Left hindlimb (tissue), 1 donor: ENCODE measurements around the gene NUFIP1.
"Not testable (repeated sequence)": the region's sequence is repeated elsewhere in the genome, so short reads cannot be mapped to it uniquely, and the experiment has no call there.

Experiments
- DNase-seq: peaks from one replicate; pipeline ENCODE4 v3.0.0-alpha.2; 2018

NUFIP1 gene

DNA sequence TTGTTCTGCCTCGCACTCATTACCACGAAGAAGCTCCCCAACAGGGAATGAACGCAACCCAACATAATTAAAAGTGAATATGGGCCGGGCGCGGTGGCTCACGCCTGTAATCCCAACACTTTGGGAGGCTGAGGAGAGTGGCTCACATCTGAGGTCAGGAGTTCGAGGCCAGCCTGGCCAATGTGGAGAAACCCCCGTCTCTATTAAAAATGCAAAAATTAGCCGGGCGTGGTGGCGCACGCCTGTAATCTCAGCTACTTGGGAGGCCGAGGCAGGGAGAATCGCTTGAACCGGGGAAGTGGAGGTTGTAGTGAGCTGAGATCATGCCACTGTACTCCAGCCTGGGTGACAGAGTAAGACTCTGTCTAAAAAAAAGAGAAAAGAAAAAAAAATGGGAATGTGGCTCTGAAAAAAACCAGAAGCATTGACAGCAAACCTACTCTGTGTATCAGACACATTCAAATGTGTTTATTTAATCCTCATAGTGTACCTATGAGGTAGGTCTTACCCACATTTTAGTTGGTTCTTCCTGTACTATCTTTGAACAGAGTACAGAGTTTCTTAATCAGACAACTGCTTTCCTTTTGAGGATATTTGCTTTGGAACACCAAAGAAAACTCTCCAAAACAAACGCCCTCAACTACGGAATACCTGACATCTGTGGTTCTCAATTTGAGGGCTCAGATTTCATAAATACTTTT is 70.0 kb downstream of the NUFIP1 start:
- DNase-seq = no peak

DNA sequence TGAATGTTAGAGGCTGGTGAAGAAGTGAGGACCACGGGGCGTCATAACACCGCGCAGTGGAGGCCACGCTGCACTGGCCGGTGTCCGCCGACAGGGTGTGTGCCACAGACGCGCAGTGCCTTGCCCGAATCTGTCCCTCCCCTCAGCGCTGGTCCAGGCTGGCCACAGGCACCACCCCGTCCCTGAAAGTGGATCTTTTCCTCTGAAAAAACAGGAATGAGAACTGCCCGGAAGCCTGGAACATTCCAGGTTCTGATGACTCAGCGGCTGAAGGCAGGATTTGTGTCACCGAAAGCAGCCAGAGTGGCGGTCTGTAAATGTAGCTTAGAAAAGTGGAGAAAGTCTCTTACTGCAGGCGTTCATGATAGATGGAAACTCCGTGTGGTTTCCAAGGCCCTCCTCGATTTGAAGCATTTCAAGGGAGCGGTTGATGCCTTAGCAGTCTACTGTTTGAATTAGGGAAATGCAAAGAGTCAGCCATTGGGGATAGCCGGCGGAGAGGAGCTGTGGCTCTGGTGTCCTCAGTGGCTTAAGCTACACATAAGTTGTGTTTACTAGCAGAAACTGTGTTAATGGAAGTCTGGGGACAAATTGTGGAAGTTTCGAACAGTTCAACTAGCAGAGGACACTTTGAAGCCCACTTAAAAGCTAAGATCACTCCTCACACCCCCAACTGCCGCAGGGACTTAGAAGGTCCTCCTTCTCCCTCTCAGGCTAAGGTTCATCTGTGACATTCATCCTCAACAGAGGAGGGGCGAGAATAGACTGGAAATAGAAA is 70.8 kb downstream of the NUFIP1 start:
- DNase-seq = peak; percentile 95

DNA sequence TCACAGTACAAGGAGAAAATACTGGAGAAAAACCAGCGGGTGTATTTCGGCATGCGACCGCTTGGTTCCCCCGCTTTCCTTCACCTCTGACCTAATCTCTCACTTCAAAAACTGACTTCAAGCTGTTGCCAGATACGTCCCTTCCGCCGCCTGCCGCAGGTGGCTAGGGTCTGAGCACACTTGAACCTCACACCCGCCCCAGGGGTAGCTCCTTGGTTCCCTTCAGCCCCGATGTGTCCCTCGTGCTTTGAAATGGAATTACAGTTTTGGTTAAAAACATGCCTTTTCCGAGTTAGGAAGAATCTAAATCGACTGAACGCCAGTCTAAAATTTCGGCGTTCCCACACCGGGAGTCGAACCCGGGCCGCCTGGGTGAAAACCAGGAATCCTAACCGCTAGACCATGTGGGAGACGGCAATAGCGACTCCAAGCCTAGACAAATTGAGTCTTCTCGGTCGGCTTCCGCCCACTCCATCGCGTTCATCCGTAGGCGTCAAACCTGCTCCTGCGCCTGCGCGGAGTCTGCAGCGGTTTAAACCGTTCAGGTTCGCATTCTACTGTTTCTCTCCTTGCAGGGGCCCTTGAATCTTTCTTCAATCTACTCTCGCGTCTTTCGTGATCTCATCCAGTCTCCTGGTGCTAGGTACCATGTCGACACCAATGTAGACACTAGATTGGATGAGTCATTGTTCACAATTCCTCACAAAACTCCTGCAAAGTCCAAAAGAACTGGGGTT is 71.5 kb downstream of the NUFIP1 start:
- DNase-seq = peak; percentile 98

DNA sequence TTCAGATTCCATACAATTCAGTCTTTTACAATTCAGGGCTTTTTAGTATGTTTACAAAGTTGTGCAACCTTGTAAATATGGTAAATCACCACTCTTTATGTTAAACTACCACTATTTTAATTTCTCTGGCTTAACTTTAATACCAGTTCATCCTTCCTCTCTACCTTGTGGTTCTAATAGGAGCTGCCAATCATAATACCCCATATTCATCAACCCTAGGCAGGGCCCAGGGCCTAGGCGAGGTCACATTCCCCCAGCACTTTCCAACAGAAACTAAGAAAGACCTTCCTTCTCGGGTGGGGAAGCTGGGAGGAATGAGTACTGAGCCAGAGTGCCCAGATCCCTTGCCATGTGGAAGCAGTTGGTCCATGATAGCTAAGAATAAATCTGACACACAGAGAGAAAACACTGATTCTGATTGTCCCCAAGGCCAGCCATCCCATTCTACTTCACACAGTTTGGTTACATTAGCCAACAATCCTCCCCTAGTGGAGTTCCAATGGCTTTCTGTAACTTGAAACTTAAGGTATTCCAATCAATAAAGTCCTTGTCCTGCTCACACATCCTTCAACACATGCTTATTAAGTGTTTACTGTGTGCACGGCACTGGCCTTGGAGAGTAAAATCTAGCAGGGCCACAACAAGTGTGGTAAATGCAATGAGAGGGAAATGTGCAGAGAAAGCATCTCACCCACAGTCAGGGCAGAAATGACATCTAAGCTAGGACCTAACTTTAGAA is 76.8 kb downstream of the NUFIP1 start:
- no peak for DNase-seq

DNA sequence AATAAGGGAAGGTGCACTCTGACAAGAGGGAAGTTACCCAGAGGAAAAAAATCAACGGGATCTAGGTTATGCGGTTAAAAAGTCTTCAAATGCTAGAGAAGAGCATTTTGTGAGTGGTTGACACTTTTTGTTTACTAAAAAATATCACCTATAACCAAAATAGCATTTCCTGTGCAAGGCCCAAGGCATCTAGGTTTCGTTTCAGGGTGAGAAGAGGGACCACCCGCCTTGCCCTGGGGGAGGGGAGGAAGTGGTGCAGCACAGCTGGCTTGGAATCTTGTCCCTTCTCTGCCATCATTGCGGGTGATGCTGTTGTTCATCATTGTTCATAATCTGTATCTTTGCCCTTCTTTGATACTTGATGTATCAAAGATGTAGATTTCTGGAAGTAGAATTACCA is 80.6 kb downstream of the NUFIP1 start:
- DNase-seq = no peak

DNA sequence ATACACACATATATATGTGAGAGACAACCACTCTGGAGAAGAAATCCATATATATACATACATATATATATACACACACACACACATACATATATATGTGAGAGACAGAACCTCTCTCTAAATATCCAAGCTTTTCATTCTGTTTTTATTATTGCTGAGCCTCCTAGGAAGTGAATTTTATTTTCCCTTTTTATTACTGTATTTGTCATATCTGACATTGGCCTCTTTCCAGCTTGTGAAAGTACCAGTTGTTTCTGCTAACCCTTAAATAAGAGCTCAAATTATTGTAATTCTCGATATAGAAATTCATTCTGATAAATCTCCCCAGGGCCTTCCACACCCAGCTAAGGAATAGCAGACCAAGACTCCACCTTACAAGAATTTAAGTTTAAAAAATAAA is 81.0 kb downstream of the NUFIP1 start:
- no peak for DNase-seq

DNA sequence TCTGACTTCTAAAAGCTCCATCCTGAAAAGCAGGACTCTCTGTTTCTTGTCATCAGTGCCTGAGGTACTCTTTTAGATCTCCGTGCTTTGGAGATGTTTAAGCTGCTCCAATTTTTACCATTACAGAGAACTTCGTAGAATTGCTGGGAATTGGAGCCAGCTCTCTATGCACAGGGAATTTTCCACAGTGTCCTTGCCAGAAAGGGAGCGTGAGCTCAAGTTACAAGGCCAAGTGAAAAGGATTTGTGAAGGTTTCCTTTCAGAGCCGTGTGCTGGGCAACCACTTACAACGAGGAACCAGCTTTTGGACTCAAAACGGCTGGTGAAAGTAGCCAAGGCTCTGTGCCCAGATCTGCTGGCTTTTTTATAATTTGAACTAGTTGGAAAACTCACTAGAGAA is 82.6 kb downstream of the NUFIP1 start:
- peak; percentile 87 for DNase-seq

DNA sequence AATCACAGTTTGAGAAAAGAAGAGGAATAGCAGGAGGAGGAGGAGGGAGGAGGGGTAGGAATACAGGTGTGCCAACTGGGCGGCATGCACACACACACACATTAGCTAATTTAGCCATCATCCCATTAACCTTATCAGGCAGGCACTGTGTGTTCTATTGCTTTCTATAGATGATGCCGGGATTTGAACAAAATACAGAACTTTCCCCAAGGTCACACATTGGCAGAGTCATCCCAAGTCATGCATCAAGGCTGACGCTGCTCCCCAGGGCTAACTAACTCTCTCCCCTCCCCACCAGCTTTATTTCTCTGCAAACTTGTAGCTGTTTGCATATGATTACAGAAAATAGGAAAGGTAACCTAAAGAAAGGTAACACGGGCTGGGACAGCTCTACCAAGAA is 83.0 kb downstream of the NUFIP1 start:
- DNase-seq = no peak

DNA sequence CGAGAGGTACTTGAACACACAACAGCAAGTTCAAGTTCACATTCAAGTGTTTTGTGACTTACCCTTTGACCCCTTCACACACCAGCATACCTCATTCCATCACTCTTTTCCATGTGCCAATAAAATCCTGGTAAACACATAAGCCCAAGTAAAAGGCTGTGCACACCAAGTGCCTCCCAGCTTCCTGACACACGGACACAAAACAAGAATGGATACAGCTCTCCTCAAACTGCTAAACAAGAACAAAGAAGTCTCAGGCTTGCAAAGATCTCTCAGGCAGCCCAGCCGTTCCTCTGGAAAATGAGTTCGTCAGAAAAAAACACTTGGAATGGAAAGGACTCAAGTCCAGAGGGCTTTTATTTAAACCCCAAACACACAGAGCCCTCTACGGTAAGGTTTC is 83.7 kb downstream of the NUFIP1 start:
- no peak for DNase-seq

DNA sequence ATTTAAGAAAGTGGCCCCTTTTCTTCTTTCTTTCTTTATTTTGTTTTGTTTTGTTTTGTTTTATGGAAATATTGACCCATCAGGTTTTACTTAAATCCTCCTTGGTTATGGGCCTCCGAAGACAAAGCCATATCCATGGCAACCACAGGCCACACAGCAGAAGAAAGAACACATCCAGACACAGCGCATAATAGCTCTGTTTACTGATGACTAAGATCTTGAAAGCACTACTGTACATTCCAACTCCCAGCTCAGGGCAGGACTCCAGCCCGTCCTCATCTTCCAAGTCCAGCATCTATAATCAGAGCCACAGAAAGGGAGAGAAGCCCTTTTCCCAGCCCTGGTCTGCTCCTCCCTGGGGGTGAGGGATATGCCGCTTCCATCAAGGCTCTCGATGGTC is 84.3 kb downstream of the NUFIP1 start:
- DNase-seq = peak; percentile 89

DNA sequence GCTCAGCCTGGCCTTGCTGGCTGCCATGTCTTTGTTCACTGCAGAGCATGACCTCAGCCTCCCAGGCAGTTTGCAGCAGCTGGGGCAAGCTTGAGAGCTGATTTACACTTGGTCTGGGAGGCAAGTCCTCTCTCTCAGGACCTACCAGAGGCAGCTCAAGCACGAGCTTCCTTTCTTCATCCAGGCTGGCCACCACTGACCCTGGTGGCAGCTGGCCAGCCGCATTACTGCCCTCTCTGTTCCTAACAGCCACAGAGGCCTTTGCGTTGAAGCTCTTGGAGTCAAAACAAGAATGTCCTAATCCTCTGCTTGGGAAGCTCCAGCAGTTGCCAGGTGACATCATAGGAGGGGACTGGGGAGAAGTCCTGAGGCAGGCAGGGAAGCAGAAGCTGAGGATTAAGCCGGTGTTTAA is 85.7 kb downstream of the NUFIP1 start:
- DNase-seq = peak; percentile 92

DNA sequence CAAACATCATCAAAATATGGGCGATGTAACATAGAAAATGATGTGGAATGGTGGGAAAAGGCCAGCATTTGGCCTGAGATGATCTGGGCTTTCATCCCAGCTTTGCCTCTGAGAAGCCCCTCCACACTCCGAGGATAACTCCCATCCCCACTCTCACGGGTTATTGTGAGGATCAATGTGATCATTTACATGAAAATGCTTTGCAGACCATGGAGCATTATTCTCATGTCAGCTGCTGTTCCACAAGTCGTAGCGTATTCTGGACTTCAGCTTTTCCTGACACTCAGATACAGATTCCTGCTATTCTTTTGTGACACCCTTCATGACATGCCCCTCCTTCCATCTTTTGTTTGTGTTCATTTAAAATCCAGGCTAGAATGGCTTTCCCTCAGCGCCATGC is 86.5 kb downstream of the NUFIP1 start:
- DNase-seq = no peak

DNA sequence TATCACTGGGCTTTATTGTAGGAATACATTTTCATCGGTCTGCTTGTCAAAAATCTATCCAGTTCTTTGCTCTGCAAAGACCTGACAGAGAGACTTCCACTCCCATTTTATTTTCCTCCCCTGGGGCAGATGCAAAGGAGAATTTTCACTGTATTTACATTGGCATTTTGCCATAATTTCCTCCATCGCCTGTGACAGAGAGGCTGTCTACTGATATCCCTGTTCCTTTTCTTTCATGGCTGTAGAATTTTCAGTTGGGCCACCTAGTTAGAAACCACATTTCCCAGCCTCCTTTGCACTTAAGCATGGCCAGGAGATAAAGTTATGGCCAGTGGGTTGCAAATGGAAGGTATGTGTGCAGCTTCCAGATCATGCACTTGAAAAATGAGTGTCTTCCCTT is 89.3 kb downstream of the NUFIP1 start:
- no peak for DNase-seq

DNA sequence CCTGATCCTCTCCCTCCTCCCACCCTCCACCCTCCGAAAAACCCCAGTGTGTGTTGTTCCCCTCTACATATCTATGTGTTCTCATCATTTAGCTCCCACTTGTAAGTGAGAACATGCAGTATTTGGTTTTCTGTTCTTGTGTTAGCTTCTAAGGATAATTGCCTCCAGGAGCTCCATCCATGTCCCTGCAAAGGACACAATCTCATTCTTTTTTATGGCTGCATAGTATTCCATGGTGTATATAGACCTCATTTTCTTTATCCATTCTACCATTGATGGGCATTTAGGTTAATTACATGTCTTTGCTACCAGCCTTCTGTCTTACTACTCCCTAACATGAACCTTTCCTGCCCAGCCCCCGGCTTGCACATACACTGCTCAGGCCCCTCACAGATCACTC is 91.0 kb downstream of the NUFIP1 start:
- not testable (repeated sequence) for DNase-seq

DNA sequence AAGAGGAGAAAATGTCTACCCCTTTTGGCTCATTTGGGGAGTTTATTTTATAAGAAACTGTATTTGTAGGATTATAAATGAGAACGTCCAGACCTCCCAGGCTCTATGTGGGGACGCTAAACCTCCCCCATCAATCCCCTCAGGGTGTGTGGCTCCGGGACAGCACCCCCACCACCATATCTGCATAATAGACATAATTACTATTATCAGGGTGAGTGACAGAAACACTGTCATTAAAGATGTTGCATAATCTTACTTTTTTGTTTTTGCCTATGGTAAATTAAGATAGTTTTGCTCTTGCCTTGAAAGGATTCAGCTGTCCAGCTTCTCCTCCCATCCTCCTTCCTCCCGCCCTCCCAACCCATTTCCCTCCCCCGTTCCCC is 93.3 kb downstream of the NUFIP1 start:
- DNase-seq = no peak

DNA sequence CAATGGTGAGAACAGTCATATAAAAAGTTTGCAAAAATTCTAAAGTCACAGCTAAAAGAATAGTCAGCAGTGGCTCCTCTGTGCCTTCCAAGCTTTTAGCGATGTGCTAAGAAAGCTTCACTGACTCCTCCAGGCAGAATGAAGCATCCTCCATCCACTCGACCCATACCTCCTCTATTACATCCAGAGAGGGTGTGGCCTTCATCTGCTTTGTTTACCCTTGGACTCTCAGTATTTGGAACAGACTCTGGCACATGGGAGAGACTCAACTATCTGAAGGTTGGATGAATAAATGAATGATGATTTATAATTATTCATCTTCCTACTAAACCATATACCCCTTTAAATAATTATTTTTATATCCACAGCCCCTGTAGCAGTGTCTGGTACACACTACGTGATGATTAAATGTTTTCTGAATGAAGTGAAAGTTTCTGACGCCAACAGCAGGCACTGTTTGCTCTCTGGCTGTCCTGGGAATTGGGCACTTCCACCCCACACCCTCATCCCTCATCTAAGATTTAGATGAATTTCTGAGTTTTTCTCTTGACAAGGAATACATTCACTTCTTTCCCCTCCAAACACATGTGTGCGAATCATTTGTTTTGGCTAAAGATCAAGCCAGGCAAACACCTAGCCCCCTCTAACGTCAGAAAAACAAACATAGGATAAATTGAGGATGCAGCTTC is 93.9 kb downstream of the NUFIP1 start:
- DNase-seq = no peak

DNA sequence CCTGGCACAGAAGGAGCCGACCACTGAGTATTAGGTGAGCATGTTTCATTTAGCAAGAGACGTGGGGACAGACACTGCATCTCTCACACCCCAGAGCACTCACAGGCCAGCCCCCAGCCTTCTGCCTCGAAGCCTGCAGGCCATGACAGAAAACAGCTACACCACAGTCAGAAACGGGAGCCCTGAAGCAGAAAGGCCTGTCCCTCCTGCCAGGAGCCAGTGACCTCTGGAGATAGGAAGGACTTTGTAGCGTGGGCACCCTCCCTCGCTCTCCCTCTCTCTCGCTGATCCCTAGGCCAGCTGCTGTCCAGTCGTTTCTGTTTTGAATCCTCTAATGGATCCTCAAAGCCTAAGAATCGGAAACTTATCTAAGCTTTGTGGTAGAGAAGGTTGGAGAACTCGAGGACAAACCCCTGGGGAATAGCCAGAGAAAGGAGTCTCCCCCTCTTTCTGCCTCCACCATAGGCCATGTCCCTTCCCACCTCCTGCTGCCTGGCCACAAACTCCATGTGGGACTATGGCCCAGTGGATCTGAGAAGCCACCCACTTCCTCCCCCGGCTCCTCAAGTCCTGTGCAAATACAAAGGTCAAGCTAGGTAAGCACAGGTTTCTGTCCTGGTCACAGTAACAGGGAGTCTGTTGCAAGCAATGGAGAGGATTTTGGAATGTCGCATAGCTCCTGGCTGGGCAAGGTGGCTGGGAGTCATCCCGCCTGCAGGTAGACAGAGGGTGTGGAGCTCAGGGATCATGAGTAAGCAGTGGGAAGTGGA is 95.1 kb downstream of the NUFIP1 start:
- no peak for DNase-seq
